Stimulated activated naive CD4-positive, alpha-beta T cell (primary cell): Measurements from ENCODE around the gene ATAD3A.
A peak's percentile ranks its signal among the peaks of the same experiment; 100 is the strongest.
"Not testable (repeated sequence)": the region's sequence is repeated elsewhere in the genome, so short reads cannot be mapped to it uniquely, and the experiment has no call there.

Source experiments
- DNase-seq, 6 experiments: peaks; one replicate each; lab custom pipeline; 2025; lab: John Stamatoyannopoulos, UW

The ATAD3A gene

GRCh38 chr1:1556505-1556904, 44.5 kb downstream of the ATAD3A start:
- no peak for DNase-seq

- not testable (repeated sequence) for DNase-seq
Measured at GRCh38 chr1:1556961-1557360, 45.0 kb downstream of the ATAD3A start.

GRCh38 chr1:1557688-1558087, 45.7 kb downstream of the ATAD3A start:
- DNase-seq: not testable (repeated sequence)

GRCh38 chr1:1558591-1558990, 46.6 kb downstream of the ATAD3A start:
- no peak for DNase-seq

- no peak for DNase-seq
Measured at GRCh38 chr1:1559066-1559465, 47.1 kb downstream of the ATAD3A start.

- DNase-seq: no peak
Measured at GRCh38 chr1:1560178-1560577, 48.2 kb downstream of the ATAD3A start.

- DNase-seq: no peak
Measured at GRCh38 chr1:1561801-1562470, 50.0 kb downstream of the ATAD3A start.

- DNase-seq: no peak
Measured at GRCh38 chr1:1562556-1563195, 50.7 kb downstream of the ATAD3A start.

- no peak for DNase-seq
Measured at GRCh38 chr1:1563688-1564087, 51.7 kb downstream of the ATAD3A start.

- no peak for DNase-seq
Measured at GRCh38 chr1:1564268-1564667, 52.3 kb downstream of the ATAD3A start.

- DNase-seq: no peak
Measured at GRCh38 chr1:1565340-1565739, 53.4 kb downstream of the ATAD3A start.

- DNase-seq: no peak
Measured at GRCh38 chr1:1567152-1567875, 55.4 kb downstream of the ATAD3A start.

GRCh38 chr1:1567891-1568291, 55.9 kb downstream of the ATAD3A start:
- no peak for DNase-seq

GRCh38 chr1:1569341-1569740, 57.4 kb downstream of the ATAD3A start:
- DNase-seq: no peak

- DNase-seq: peak; percentile 68 to 97 (median 86)
Measured at GRCh38 chr1:1573843-1574720, 62.1 kb downstream of the ATAD3A start.

GRCh38 chr1:1574721-1575537, 63.0 kb downstream of the ATAD3A start, which contains the start of gene SSU72:
SSU72 (minus strand) TSS chr1:1574863; CDS start chr1:1574557, 306 bp downstream.
- DNase-seq: peak; percentile 88 to 97 (median 90)

GRCh38 chr1:1577367-1578011, 65.5 kb downstream of the ATAD3A start:
- DNase-seq: no peak

GRCh38 chr1:1578371-1578940, 66.5 kb downstream of the ATAD3A start:
- no peak for DNase-seq

GRCh38 chr1:1582585-1583346, 70.8 kb downstream of the ATAD3A start:
- no peak for DNase-seq
